ENCODE data around the gene ASXL2. TPM values are rescaled to one million over a fixed set of nuclear protein-coding genes. Genes with fewer than 3 reads are reported as not detected.

The ASXL2 gene
- total RNA-seq, 1 experiment from 2014 or later = 34.5 TPM

DNA sequence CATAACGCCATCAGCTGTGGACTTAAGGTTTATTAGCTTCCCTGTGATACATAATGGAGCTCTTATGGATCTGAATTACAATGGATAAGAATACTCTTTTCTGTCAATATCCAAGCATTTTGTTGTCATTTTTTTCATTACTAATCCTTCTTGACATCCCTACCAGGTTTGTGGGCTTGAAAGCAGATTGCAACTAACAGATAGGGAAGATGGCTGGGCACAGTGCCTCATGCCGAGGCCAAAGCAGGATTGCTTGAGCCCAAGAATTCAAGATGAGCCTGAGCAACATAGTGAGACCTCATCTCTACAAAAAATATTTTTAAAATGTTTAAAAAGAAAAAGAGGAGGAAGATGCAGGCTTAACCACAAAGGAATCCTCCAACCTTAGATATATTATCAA lies 42.4 kb downstream of the ASXL2 start:
- CTCF ChIA-PET = no interaction called here

DNA sequence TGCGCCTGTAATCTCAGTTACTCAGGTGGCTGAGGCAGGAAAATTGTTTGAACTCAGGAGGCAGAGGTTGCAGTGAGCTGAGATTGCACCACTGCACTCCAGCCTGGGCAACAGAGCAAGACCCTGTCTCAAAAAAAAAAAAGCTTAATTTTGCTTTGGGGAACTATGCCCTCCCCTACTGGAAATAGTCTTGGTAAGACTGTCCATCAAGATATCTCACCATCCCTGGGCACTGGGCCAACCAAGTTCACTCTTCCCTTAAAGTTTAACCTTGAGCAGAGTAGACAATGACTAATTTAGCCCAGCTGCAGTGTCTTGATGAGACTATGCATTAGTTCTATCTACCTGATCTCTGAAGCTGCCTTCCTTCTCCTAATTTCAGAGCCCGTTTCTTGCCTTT lies 44.7 kb downstream of the ASXL2 start:
- TF ChIP-seq, protein P1, sequence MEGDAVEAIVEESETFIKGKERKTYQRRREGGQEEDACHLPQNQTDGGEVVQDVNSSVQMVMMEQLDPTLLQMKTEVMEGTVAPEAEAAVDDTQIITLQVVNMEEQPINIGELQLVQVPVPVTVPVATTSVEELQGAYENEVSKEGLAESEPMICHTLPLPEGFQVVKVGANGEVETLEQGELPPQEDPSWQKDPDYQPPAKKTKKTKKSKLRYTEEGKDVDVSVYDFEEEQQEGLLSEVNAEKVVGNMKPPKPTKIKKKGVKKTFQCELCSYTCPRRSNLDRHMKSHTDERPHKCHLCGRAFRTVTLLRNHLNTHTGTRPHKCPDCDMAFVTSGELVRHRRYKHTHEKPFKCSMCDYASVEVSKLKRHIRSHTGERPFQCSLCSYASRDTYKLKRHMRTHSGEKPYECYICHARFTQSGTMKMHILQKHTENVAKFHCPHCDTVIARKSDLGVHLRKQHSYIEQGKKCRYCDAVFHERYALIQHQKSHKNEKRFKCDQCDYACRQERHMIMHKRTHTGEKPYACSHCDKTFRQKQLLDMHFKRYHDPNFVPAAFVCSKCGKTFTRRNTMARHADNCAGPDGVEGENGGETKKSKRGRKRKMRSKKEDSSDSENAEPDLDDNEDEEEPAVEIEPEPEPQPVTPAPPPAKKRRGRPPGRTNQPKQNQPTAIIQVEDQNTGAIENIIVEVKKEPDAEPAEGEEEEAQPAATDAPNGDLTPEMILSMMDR (conservative IDR thresholded peaks at IDR 0.05) = no peak
- TF ChIP-seq EZH2 (IDR thresholded peaks at IDR 0.05; ENCODE audit: low read depth) = no peak
- intact Hi-C loops (cut with micrococcal nuclease; ENCODE audit: unreplicated experiment) = no loop called here
- H3K9me3 ChIP-seq (ENCODE audit: insufficient read depth, low read depth) = no peaks in the 10 kb centered on the region
- no peak overlapping the region for H3K4me3 ChIP-seq
- no TSS peak for BruUV-seq (replicated peaks)
- H2AFZ ChIP-seq = no peak overlapping the region
- H3K36me3 ChIP-seq (ENCODE audit: low read depth) = 0 out of 2 replicates have a peak, but pooled peaks cover 7% of the 10 kb centered on the region
- ChIA-PET CTCF (no interaction called here), POLR2A (ENCODE audit: unreplicated experiment) (no interaction called here)
- H3K27ac ChIP-seq = no peak overlapping the region
- no peaks in the 10 kb centered on the region; the same call in 1 of the 2 replicates for H4K20me1 ChIP-seq (ENCODE audit: insufficient read depth)
- peaks cover 14% of the 10 kb centered on the region; the same call in 1 of the 2 replicates for H3K79me2 ChIP-seq (ENCODE audit: low read depth)
- DNase-seq = no peak
- H3F3A ChIP-seq (ENCODE audit: insufficient read depth, low read depth) = peaks cover 9% of the 10 kb centered on the region; the same call in 1 of the 2 replicates
- no peaks in the 10 kb centered on the region for H3K27me3 ChIP-seq (ENCODE audit: insufficient read depth, low read depth)
- no peak overlapping the region for H3K4me2 ChIP-seq
- no peaks in the 10 kb centered on the region for H3K9me2 ChIP-seq (ENCODE audit: insufficient read depth)
- peaks cover 16% of the 10 kb centered on the region for H3K4me1 ChIP-seq (replicated peaks; ENCODE audit: insufficient read depth)

More for the DNA sequence above, 42.4 kb downstream of the ASXL2 start:
- Histone ChIP-seq H2AFZ (no peak overlapping the region), H3K79me2 (ENCODE audit: low read depth) (peaks cover 3% of the 10 kb centered on the region; the same call in 1 of the 2 replicates), H3K27ac (no peak overlapping the region), H3K36me3 (ENCODE audit: low read depth) (0 out of 2 replicates have a peak, but pooled peaks cover 7% of the 10 kb centered on the region), H3K4me2 (no peak overlapping the region), H3F3A (ENCODE audit: insufficient read depth, low read depth) (peaks cover 4% of the 10 kb centered on the region; the same call in 1 of the 2 replicates), H4K20me1 (ENCODE audit: insufficient read depth) (peaks cover 9% of the 10 kb centered on the region), H3K4me3 (no peak overlapping the region), H3K4me1 (replicated peaks; ENCODE audit: insufficient read depth) (no peaks in the 10 kb centered on the region), H3K27me3 (ENCODE audit: insufficient read depth, low read depth) (no peaks in the 10 kb centered on the region), H3K9me2 (ENCODE audit: insufficient read depth) (no peaks in the 10 kb centered on the region), H3K9me3 (ENCODE audit: insufficient read depth, low read depth) (no peaks in the 10 kb centered on the region)
- intact Hi-C loops (cut with micrococcal nuclease; ENCODE audit: unreplicated experiment) = no loop called here
- TF ChIP-seq EZH2 (IDR thresholded peaks at IDR 0.05; ENCODE audit: low read depth) = no peak
- TF ChIP-seq, protein P1 (conservative IDR thresholded peaks at IDR 0.05) = no peak
- BruUV-seq (replicated peaks) = no TSS peak
- POLR2A ChIA-PET (ENCODE audit: unreplicated experiment) = interaction anchor here (0.6 kb wide), 2 partner anchors 81 to 777 kb away, joined by 3 to 6 read pairs; no protein-coding TSS in a partner anchor
- DNase-seq = no peak

DNA sequence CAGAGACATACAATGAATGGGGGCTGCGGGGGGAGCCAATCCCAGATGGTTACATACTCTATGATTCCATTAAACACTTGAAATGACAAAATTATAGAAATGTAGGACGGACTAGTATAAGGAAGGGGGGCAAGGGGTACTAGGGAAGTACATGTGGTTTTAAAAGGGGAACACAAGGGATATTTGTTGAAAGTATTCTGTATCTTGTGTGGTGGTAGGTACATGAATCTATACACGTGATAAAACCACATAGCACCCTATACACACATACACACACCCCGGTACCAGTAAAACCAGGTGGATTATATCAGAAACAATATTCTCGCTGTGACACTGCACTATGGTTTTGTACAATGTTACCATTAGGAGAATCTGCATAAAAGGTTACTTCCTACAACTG lies 45.4 kb downstream of the ASXL2 start:
- intact Hi-C loops (cut with micrococcal nuclease; ENCODE audit: unreplicated experiment) = no loop called here
- H3K27ac ChIP-seq = no peak overlapping the region
- H4K20me1 ChIP-seq (ENCODE audit: insufficient read depth) = no peaks in the 10 kb centered on the region; the same call in 1 of the 2 replicates
- peaks cover 9% of the 10 kb centered on the region; the same call in 1 of the 2 replicates for H3F3A ChIP-seq (ENCODE audit: insufficient read depth, low read depth)
- H3K4me1 ChIP-seq (replicated peaks; ENCODE audit: insufficient read depth) = peaks cover 16% of the 10 kb centered on the region
- H3K9me3 ChIP-seq (ENCODE audit: insufficient read depth, low read depth) = no peaks in the 10 kb centered on the region
- ChIA-PET POLR2A (ENCODE audit: unreplicated experiment) (no interaction called here), CTCF (no interaction called here)
- H3K4me2 ChIP-seq = no peak overlapping the region
- H3K9me2 ChIP-seq (ENCODE audit: insufficient read depth) = no peaks in the 10 kb centered on the region
- DNase-seq = no peak
- H3K79me2 ChIP-seq (ENCODE audit: low read depth) = peaks cover 14% of the 10 kb centered on the region; the same call in 1 of the 2 replicates
- 0 out of 2 replicates have a peak, but pooled peaks cover 7% of the 10 kb centered on the region for H3K36me3 ChIP-seq (ENCODE audit: low read depth)
- TF ChIP-seq, protein P1 (conservative IDR thresholded peaks at IDR 0.05) = no peak
- TF ChIP-seq EZH2 (IDR thresholded peaks at IDR 0.05; ENCODE audit: low read depth) = no peak
- H2AFZ ChIP-seq = no peak overlapping the region
- no TSS peak for BruUV-seq (replicated peaks)
- H3K4me3 ChIP-seq = no peak overlapping the region
- no peaks in the 10 kb centered on the region for H3K27me3 ChIP-seq (ENCODE audit: insufficient read depth, low read depth)

Measured in PC-9 (cell line).